GM10248 (cell line): ENCODE measurements around the gene ZBTB12.

Experiments used
- CTCF ChIA-PET: fragments of 300-600 bp; sonication (Branson Sonifier 250); formaldehyde crosslinking; extraction: SDS; loops from one replicate; lab custom pipeline; 2021; ENCODE audit warnings: antibody characterized with exemption; lab: Yijun Ruan, JAX
- POLR2A ChIA-PET: fragments of 350-650 bp; sonication (Branson Sonifier 250); formaldehyde crosslinking; extraction: SDS; loops from one replicate; lab custom pipeline; 2020; ENCODE audit warnings: antibody characterized with exemption; lab: Yijun Ruan, JAX
- DNase-seq: peaks from one replicate; pipeline ENCODE4 v3.0.0; 2012; ENCODE audit errors: extremely low spot score
- TF ChIP-seq, protein P1 (sequence below): IDR thresholded peaks from 2 replicates; pipeline ENCODE4 v1.5.1; 2012; ENCODE audit warnings: mild to moderate bottlenecking, low read depth; ENCODE audit errors: extremely low read depth, missing control alignments, control extremely low read depth

ZBTB12 gene

DNA sequence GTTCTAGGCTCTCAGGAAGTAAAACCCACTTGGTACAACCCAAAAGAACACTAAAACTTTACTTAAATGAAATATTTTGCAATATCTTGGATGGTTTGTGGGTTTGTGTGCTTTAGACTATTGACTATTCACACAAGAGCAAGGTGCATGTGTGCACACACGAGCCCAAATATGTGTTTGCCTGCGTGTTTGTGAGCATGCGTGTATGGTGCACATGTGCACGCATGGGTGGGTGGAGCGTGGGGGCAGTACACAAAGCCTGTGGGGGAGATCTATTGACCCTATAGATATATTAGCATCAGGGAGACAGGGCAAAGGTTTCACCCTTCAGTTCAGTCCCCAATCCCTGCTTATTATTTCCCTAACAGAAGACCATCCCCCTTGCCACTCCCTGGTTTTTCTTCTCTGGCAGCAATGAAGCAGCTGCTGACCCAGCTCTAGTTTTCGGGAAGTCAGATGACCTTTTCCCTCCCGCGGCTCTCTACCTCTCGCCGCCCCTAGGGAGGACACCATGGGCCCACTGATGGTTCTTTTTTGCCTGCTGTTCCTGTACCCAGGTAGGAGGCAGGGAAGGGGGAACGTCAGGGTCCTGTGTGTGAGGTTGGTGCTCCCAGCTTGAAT lies 25.5 kb upstream of the ZBTB12 start, which contains the start of gene C2:
Gene C2 (plus strand): TSS at position 476 of the 621 bp plus-strand sequence. CDS start 36 bp downstream, at position 512.
- DNase-seq, result no peak
- TF ChIP-seq, protein P1, sequence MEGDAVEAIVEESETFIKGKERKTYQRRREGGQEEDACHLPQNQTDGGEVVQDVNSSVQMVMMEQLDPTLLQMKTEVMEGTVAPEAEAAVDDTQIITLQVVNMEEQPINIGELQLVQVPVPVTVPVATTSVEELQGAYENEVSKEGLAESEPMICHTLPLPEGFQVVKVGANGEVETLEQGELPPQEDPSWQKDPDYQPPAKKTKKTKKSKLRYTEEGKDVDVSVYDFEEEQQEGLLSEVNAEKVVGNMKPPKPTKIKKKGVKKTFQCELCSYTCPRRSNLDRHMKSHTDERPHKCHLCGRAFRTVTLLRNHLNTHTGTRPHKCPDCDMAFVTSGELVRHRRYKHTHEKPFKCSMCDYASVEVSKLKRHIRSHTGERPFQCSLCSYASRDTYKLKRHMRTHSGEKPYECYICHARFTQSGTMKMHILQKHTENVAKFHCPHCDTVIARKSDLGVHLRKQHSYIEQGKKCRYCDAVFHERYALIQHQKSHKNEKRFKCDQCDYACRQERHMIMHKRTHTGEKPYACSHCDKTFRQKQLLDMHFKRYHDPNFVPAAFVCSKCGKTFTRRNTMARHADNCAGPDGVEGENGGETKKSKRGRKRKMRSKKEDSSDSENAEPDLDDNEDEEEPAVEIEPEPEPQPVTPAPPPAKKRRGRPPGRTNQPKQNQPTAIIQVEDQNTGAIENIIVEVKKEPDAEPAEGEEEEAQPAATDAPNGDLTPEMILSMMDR, result no peak
- POLR2A ChIA-PET, result no interaction called here
- CTCF ChIA-PET, result no interaction called here

DNA sequence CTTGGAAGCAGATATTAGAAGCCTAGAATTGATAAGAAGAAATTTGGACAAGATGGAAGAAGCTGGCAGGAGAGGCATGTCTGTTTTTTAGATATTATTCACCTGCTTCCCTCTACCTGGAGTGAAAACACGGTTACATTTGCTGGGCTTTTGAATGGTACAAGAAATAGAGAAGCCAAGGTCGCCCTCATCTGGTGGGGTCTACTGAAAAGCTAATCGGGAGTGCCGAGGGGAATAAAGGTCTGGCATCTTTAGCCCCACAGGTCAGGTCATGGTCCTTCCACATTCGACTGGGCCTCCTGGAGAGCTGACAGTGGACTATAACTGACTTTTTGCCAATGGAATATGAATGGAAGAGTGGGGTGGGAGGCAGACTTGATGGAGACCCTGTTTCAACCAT lies 21.1 kb upstream of the ZBTB12 start:
- TF ChIP-seq, protein P1, result peak; percentile 55
- CTCF ChIA-PET, result interaction anchor here (1.0 to 2.8 kb wide), 5 partner anchors 9 to 42 kb away, joined by 3 to 10 read pairs (median 5); no protein-coding TSS in a partner anchor
- no peak for DNase-seq
- POLR2A ChIA-PET, result no interaction called here

DNA sequence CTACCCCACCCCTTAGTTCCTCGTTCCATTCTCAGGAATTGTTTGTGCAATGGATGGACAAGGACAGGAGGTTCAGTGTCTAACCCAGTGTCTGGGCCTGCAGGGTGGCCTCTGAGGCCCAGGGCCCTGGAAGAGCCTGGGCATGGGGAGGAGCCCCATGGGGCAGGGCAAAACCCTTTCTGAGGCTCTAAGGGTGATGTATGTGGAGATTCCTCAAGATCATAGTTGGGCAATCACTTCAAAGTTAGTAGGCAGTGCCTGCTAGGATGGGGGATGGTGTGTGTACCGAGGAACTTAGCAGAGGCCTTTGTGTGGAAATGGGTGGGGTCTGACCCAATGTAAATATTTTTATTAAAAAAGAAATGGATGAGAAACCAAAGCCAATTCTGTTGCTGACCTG lies 18.9 kb upstream of the ZBTB12 start:
- POLR2A ChIA-PET, result interaction anchor here (1.2 kb wide), 1 partner anchor 58 kb away, joined by 3 read pairs; the partner anchor contains the start of gene NEU1
- TF ChIP-seq, protein P1, result no peak
- CTCF ChIA-PET, result interaction anchor here (0.7 to 1.5 kb wide), 5 partner anchors 9 to 33 kb away, joined by 3 to 4 read pairs (median 4); no protein-coding TSS in a partner anchor
- no peak for DNase-seq

GRCh38 chr6:31919624-31920303 lies 17.9 kb upstream of the ZBTB12 start:
- no peak for DNase-seq
- POLR2A ChIA-PET, result no interaction called here
- CTCF ChIA-PET, result interaction anchor here (0.9 to 1.4 kb wide), 4 partner anchors 10 to 247 kb away, joined by 3 to 4 read pairs (median 4); partner anchors contain the start of gene ZBTB12
- TF ChIP-seq, protein P1, result no peak

GRCh38 chr6:31918069-31918720 lies 16.3 kb upstream of the ZBTB12 start:
- no peak for DNase-seq
- CTCF ChIA-PET, result interaction anchor here (0.8 to 1.2 kb wide), 3 partner anchors 12 to 20 kb away, joined by 3 to 4 read pairs (median 3); no protein-coding TSS in a partner anchor

More at GRCh38 chr6:31918069-31918720, 16.3 kb upstream of the ZBTB12 start:
- POLR2A ChIA-PET, result interaction anchor here (0.7 kb wide), 1 partner anchor 18 kb away, joined by 8 read pairs; no protein-coding TSS in a partner anchor
- TF ChIP-seq, protein P1, result no peak
